ENCODE measurements around the gene ARHGAP42. TPM values are rescaled to one million over a fixed set of nuclear protein-coding genes. Genes with fewer than 3 reads are reported as not detected.

The ARHGAP42 gene
- total and polyA plus RNA-seq, 10 of the 15 experiments (the other 5 are each of a cell fraction or from before 2014, with no cell fraction given), result 1.8 to 6.3 (median 3.2) TPM

DNA sequence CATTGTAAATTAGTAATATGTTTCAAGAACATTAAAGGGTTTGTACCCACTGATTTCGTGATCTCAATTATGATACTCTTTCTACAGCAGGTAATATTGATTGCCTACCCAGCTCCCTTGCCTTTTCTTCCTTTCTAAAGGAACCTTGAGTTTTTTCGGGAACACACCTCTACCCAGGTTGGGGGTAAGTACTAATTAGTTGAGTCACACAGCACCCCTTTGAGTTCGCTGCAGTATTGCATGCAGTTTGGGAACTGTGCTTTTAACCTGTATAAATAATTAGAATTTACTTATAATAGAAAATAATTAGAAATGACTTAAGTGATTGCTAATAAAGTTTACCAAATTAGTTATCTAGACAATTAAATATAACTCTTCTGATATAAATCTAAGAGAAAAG is 24.9 kb downstream of the ARHGAP42 start:
- intact Hi-C loops (cut with micrococcal nuclease; ENCODE audit: unreplicated experiment), result no loop called here
- H3K27me3 ChIP-seq (replicated peaks in 1 of 2; ENCODE audit: control insufficient read depth in 2 of 2, insufficient read depth in 2 of 2, low read length in 1 of 2), result no peaks in the 10 kb centered on the region
- TF ChIP-seq, protein P1, sequence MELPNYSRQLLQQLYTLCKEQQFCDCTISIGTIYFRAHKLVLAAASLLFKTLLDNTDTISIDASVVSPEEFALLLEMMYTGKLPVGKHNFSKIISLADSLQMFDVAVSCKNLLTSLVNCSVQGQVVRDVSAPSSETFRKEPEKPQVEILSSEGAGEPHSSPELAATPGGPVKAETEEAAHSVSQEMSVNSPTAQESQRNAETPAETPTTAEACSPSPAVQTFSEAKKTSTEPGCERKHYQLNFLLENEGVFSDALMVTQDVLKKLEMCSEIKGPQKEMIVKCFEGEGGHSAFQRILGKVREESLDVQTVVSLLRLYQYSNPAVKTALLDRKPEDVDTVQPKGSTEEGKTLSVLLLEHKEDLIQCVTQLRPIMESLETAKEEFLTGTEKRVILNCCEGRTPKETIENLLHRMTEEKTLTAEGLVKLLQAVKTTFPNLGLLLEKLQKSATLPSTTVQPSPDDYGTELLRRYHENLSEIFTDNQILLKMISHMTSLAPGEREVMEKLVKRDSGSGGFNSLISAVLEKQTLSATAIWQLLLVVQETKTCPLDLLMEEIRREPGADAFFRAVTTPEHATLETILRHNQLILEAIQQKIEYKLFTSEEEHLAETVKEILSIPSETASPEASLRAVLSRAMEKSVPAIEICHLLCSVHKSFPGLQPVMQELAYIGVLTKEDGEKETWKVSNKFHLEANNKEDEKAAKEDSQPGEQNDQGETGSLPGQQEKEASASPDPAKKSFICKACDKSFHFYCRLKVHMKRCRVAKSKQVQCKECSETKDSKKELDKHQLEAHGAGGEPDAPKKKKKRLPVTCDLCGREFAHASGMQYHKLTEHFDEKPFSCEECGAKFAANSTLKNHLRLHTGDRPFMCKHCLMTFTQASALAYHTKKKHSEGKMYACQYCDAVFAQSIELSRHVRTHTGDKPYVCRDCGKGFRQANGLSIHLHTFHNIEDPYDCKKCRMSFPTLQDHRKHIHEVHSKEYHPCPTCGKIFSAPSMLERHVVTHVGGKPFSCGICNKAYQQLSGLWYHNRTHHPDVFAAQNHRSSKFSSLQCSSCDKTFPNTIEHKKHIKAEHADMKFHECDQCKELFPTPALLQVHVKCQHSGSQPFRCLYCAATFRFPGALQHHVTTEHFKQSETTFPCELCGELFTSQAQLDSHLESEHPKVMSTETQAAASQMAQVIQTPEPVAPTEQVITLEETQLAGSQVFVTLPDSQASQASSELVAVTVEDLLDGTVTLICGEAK (IDR thresholded peaks at IDR 0.05; ENCODE audit: borderline replicate concordance), result no peak
- no peak for TF ChIP-seq SREBF1 (IDR thresholded peaks at IDR 0.05; ENCODE audit: low read length)
- TF ChIP-seq ZNF217 (IDR thresholded peaks at IDR 0.05), result no peak
- TF ChIP-seq HDGF (IDR thresholded peaks at IDR 0.05), result no peak
- no peak for TF ChIP-seq HCFC1 (IDR thresholded peaks at IDR 0.05; ENCODE audit: low read length)
- TF ChIP-seq SIN3A (IDR thresholded peaks at IDR 0.05; ENCODE audit: low read depth, low read length), result no peak
- no peak for TF ChIP-seq SPI1 (IDR thresholded peaks at IDR 0.05; ENCODE audit: borderline replicate concordance, insufficient read depth, low read depth, low read length)
- TF ChIP-seq, protein P2, sequence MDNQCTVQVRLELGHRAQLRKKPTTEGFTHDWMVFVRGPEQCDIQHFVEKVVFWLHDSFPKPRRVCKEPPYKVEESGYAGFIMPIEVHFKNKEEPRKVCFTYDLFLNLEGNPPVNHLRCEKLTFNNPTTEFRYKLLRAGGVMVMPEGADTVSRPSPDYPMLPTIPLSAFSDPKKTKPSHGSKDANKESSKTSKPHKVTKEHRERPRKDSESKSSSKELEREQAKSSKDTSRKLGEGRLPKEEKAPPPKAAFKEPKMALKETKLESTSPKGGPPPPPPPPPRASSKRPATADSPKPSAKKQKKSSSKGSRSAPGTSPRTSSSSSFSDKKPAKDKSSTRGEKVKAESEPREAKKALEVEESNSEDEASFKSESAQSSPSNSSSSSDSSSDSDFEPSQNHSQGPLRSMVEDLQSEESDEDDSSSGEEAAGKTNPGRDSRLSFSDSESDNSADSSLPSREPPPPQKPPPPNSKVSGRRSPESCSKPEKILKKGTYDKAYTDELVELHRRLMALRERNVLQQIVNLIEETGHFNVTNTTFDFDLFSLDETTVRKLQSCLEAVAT (IDR thresholded peaks at IDR 0.05), result no peak
- TF ChIP-seq KDM1A (IDR thresholded peaks at IDR 0.05; ENCODE audit: borderline replicate concordance), result no peak
- TF ChIP-seq, protein P3, sequence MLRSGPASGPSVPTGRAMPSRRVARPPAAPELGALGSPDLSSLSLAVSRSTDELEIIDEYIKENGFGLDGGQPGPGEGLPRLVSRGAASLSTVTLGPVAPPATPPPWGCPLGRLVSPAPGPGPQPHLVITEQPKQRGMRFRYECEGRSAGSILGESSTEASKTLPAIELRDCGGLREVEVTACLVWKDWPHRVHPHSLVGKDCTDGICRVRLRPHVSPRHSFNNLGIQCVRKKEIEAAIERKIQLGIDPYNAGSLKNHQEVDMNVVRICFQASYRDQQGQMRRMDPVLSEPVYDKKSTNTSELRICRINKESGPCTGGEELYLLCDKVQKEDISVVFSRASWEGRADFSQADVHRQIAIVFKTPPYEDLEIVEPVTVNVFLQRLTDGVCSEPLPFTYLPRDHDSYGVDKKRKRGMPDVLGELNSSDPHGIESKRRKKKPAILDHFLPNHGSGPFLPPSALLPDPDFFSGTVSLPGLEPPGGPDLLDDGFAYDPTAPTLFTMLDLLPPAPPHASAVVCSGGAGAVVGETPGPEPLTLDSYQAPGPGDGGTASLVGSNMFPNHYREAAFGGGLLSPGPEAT (IDR thresholded peaks at IDR 0.05; ENCODE audit: low read depth), result no peak
- TF ChIP-seq GABPA (IDR thresholded peaks at IDR 0.05; ENCODE audit: low read depth), result no peak
- no peak for TF ChIP-seq ZSCAN29 (IDR thresholded peaks at IDR 0.05)
- no peak for TF ChIP-seq RAD51 (IDR thresholded peaks at IDR 0.05)
- no peak for TF ChIP-seq SUPT20H (IDR thresholded peaks at IDR 0.05; ENCODE audit: borderline replicate concordance, control insufficient read depth, low read depth, low read length)
- no peak for TF ChIP-seq CHD1 (IDR thresholded peaks at IDR 0.05; ENCODE audit: low read depth, low read length)
- TF ChIP-seq NRF1 (conservative IDR thresholded peaks at IDR 0.05; ENCODE audit: low read depth, low read length), result no peak
- no peak for TF ChIP-seq IKZF2 (IDR thresholded peaks at IDR 0.05)
- TF ChIP-seq SMAD5 (IDR thresholded peaks at IDR 0.05; ENCODE audit: low read depth), result no peak
- no peak for TF ChIP-seq STAT1 (conservative IDR thresholded peaks at IDR 0.05)

More for the DNA sequence above, 24.9 kb downstream of the ARHGAP42 start:
- Histone ChIP-seq H3K9me3 (replicated peaks; ENCODE audit: control insufficient read depth, insufficient read depth, low read length) (no peaks in the 10 kb centered on the region), H3K4me2 (ENCODE audit: control insufficient read depth, insufficient read depth) (no peak overlapping the region), H3K27ac (ENCODE audit: control insufficient read depth, insufficient read depth) (no peak overlapping the region), H2AFZ (ENCODE audit: control insufficient read depth, low read depth, low read length) (no peak overlapping the region), H3K4me1 (ENCODE audit: control insufficient read depth, insufficient read depth, low read length) (peaks cover 10% of the 10 kb centered on the region), H3K4me3 (no peak overlapping the region), H3K79me2 (ENCODE audit: control insufficient read depth, insufficient read depth, low read length) (no peaks in the 10 kb centered on the region), H3K36me3 (ENCODE audit: control insufficient read depth in 2 of 2, insufficient read depth in 2 of 2, low read length in 1 of 2) (no peaks in the 10 kb centered on the region), H3K9ac (ENCODE audit: control insufficient read depth, insufficient read depth, low read length) (no peak overlapping the region), H4K20me1 (ENCODE audit: control insufficient read depth, insufficient read depth) (no peaks in the 10 kb centered on the region; the same call in 1 of the 2 replicates)
- in situ Hi-C loops (cut with MboI), result no loop called here
- ChIA-PET SMC1A (ENCODE audit: uncharacterized antibody, unreplicated experiment) (interaction anchor here (1.4 kb wide), 2 partner anchors 10 to 22 kb away, joined by 3 to 6 read pairs; no protein-coding TSS in a partner anchor), POLR2A (interaction anchor here (0.8 kb wide), 1 partner anchor 24 kb away, joined by 3 read pairs; no protein-coding TSS in a partner anchor), RAD21 (ENCODE audit: unreplicated experiment) (interaction anchor here (0.9 kb wide), 1 partner anchor 9 kb away, joined by 3 read pairs; no protein-coding TSS in a partner anchor), CTCF (interaction anchor here (1.5 kb wide), 1 partner anchor 134 kb away, joined by 3 read pairs; no protein-coding TSS in a partner anchor)
- no peak for FAIRE-seq
- WGBS (ENCODE audit: insufficient coverage, insufficient replicate concordance, low lambda C conversion rate, missing lambda C conversion rate), result 84% methylated on average over 3 of the region's 3 CpGs
- no peak for DNase-seq (ENCODE audit: low read depth, low spot score)
- ATAC-seq, result no peak
- no TSS peak for BruUV-seq (replicated peaks)

Measured in GM12878 (cell line).